Activated B cell treated with CpG ODN at 0.5 μM for 24 hours (primary cell): ENCODE results near the gene PHLPP2. TPM values are rescaled to one million over a fixed set of nuclear protein-coding genes. Genes with fewer than 3 reads are reported as not detected.

Experiments
- ATAC-seq: fragments of 200-7000 bp; cut with Tn5 transposase; one replicate; pipeline ENCODE4 v1.10.0; 2021; ENCODE audit warnings: low read depth, mild to moderate bottlenecking, moderate library complexity
- CTCF ChIA-PET: fragments of 350-600 bp; sonication (Branson Sonifier 250); formaldehyde crosslinking; loops from one replicate; lab custom pipeline; 2021; ENCODE audit warnings: antibody characterized with exemption; lab: Charles Lee
- POLR2A ChIA-PET: fragments of 350-600 bp; sonication (Branson Sonifier 250); formaldehyde crosslinking; loops from one replicate; lab custom pipeline; 2021; ENCODE audit warnings: antibody characterized with exemption; lab: Charles Lee
- DNase-seq: peaks from one replicate; pipeline ENCODE4 v3.0.0; 2022
- H3K27ac Mint-ChIP-seq: one replicate; pipeline ENCODE4 v1.8.0; 2020; ENCODE audit warnings: mixed read lengths
- H3K27me3 Mint-ChIP-seq: one replicate; pipeline ENCODE4 v1.8.0; 2021; ENCODE audit warnings: mixed read lengths
- H3K36me3 Mint-ChIP-seq: one replicate; pipeline ENCODE4 v1.8.0; 2021; ENCODE audit warnings: low read depth, mixed read lengths
- H3K4me1 Mint-ChIP-seq: one replicate; pipeline ENCODE4 v1.8.0; 2021; ENCODE audit warnings: mixed read lengths
- H3K4me3 Mint-ChIP-seq: one replicate; pipeline ENCODE4 v1.8.0; 2020; ENCODE audit warnings: mild to moderate bottlenecking, mixed read lengths
- H3K9me3 Mint-ChIP-seq: one replicate; pipeline ENCODE4 v1.8.0; 2020; ENCODE audit warnings: mixed read lengths
- intact Hi-C: fragments of 100-400 bp; cut with micrococcal nuclease; formaldehyde crosslinking; loops from one replicate; pipeline ENCODE4 v1.15.1; 2024
- total RNA-seq: library from RNA; stranded (reverse); gene quantifications from 2 replicates; pipeline ENCODE4 v1.2.3, GENCODE V29; 2022
- TF ChIP-seq, protein P1 (sequence below): fragments of 200-600 bp; IDR thresholded peaks from one replicate; pipeline ENCODE4 v1.8.0; 2022; ENCODE audit warnings: antibody characterized with exemption, mild to moderate bottlenecking

PHLPP2 gene
- total RNA-seq, 1 donor from 2014 or later = 10.0 TPM

DNA sequence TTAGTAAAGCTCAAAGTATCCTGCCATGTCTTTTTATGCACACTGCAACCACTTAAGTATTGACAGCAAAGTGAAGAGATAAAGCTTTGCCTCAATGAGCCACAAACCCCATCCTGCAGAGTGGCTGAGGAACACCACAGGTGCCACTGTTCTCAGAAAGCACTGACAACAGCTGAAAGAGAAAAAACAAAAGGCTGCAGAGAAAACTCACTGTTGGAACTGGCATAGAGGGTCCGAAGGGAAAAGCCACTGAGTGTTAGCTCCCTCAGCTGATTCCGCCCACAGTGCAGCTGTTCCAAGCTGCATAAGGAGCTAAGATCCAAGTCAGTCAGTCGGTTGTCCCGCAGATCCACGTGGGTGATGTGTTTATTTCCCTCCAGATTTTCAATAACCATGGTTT lies 48.3 kb downstream of the PHLPP2 start:
- POLR2A ChIA-PET = interaction anchor here (0.6 kb wide), 1 partner anchor 16 kb away, joined by 8 read pairs; no protein-coding TSS in a partner anchor

DNA sequence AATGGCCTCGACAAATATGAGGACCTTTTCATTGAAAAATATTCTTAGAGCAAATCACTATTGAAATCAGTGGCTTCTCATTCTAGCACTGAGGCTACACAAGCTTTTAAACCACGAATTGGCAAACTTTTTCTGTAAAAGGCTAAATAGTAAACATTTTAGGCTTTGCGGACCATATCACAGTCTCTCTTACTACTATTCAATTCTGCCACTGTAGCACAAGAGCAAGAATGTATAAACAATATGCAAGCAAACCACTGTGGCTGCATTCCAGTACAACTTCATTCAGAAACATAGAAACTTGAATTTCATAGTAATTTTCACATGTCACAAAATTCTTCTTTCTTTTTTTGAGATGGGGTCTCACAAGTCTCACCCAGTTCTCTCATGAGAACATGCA lies 49.1 kb downstream of the PHLPP2 start:
- TF ChIP-seq, protein P1, sequence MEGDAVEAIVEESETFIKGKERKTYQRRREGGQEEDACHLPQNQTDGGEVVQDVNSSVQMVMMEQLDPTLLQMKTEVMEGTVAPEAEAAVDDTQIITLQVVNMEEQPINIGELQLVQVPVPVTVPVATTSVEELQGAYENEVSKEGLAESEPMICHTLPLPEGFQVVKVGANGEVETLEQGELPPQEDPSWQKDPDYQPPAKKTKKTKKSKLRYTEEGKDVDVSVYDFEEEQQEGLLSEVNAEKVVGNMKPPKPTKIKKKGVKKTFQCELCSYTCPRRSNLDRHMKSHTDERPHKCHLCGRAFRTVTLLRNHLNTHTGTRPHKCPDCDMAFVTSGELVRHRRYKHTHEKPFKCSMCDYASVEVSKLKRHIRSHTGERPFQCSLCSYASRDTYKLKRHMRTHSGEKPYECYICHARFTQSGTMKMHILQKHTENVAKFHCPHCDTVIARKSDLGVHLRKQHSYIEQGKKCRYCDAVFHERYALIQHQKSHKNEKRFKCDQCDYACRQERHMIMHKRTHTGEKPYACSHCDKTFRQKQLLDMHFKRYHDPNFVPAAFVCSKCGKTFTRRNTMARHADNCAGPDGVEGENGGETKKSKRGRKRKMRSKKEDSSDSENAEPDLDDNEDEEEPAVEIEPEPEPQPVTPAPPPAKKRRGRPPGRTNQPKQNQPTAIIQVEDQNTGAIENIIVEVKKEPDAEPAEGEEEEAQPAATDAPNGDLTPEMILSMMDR = no peak
- DNase-seq = no peak
- ChIA-PET CTCF (no interaction called here), POLR2A (interaction anchor here (0.6 kb wide), 2 partner anchors 15 to 105 kb away, joined by 3 to 8 read pairs; no protein-coding TSS in a partner anchor)
- H3K27me3 Mint-ChIP-seq = no peaks in the 10 kb centered on the region
- H3K36me3 Mint-ChIP-seq = peaks cover 79% of the 10 kb centered on the region
- no peak for ATAC-seq
- H3K4me3 Mint-ChIP-seq = no peak overlapping the region
- intact Hi-C loops = no loop called here
- H3K9me3 Mint-ChIP-seq = no peaks in the 10 kb centered on the region
- H3K27ac Mint-ChIP-seq = no peak overlapping the region
- no peaks in the 10 kb centered on the region for H3K4me1 Mint-ChIP-seq

More for the DNA sequence above, 48.3 kb downstream of the PHLPP2 start:
- H3K4me1 Mint-ChIP-seq = no peaks in the 10 kb centered on the region
- DNase-seq = no peak
- H3K27ac Mint-ChIP-seq = no peak overlapping the region
- peaks cover 77% of the 10 kb centered on the region for H3K36me3 Mint-ChIP-seq
- CTCF ChIA-PET = interaction anchor here (0.6 kb wide), 1 partner anchor 1124 kb away, joined by 3 read pairs; no protein-coding TSS in a partner anchor
- no peak for ATAC-seq
- no peaks in the 10 kb centered on the region for H3K27me3 Mint-ChIP-seq
- intact Hi-C loops = no loop called here
- H3K9me3 Mint-ChIP-seq = no peaks in the 10 kb centered on the region
- TF ChIP-seq, protein P1 = no peak
- H3K4me3 Mint-ChIP-seq = no peak overlapping the region

DNA sequence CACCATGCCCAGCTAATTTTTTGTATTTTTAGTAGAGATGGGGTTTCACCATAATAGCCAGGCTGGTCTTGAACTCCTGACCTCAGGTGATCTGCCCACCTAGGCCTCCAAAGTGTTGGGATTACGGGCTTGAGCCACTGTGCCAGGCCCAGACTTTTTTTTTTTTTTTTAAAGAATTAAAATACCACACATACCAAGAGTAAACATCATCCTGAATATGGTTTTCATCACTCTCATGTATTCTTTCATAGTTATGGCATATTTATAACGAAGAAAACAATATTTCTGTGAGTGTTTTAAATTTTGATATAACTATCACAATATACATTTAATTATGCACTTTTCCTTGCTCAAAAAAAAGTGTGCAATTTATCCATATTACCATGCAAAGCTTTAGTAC lies 50.3 kb downstream of the PHLPP2 start:
- intact Hi-C loops = no loop called here
- H3K4me1 Mint-ChIP-seq = no peaks in the 10 kb centered on the region
- no peaks in the 10 kb centered on the region for H3K27me3 Mint-ChIP-seq
- peaks cover 81% of the 10 kb centered on the region for H3K36me3 Mint-ChIP-seq
- ChIA-PET CTCF (interaction anchor here (0.8 kb wide), 1 partner anchor 287 kb away, joined by 3 read pairs; no protein-coding TSS in a partner anchor), POLR2A (no interaction called here)
- no peak overlapping the region for H3K27ac Mint-ChIP-seq
- TF ChIP-seq, protein P1 = no peak
- DNase-seq (no peak), ATAC-seq (no peak)
- no peak overlapping the region for H3K4me3 Mint-ChIP-seq
- H3K9me3 Mint-ChIP-seq = no peaks in the 10 kb centered on the region

DNA sequence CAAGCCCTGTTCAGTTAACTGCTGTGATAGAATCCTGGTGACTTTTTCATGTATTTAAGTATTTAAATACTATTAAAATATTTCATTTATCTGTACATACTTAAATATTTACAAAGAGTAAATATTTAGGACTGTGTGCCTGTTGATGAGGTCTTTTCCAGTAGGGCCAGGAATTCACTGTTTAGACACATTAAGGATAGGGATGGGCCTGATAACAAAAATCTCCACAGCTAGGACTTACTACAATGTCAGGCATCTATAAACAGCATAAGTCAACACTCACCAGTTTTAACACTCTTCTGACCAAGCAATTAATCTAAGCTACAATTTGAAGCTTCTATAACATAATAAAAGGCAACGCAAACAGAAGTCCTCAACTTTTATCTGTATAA lies 50.9 kb downstream of the PHLPP2 start:
- DNase-seq (no peak), ATAC-seq (no peak)
- H3K9me3 Mint-ChIP-seq = no peaks in the 10 kb centered on the region
- CTCF ChIA-PET = interaction anchor here (0.8 kb wide), 1 partner anchor 288 kb away, joined by 3 read pairs; no protein-coding TSS in a partner anchor
- TF ChIP-seq, protein P1 = no peak
- H3K36me3 Mint-ChIP-seq = peaks cover 81% of the 10 kb centered on the region
- no peak overlapping the region for H3K4me3 Mint-ChIP-seq
- no peak overlapping the region for H3K27ac Mint-ChIP-seq
- intact Hi-C loops = no loop called here
- H3K27me3 Mint-ChIP-seq = no peaks in the 10 kb centered on the region
- POLR2A ChIA-PET = no interaction called here
- H3K4me1 Mint-ChIP-seq = no peaks in the 10 kb centered on the region

DNA sequence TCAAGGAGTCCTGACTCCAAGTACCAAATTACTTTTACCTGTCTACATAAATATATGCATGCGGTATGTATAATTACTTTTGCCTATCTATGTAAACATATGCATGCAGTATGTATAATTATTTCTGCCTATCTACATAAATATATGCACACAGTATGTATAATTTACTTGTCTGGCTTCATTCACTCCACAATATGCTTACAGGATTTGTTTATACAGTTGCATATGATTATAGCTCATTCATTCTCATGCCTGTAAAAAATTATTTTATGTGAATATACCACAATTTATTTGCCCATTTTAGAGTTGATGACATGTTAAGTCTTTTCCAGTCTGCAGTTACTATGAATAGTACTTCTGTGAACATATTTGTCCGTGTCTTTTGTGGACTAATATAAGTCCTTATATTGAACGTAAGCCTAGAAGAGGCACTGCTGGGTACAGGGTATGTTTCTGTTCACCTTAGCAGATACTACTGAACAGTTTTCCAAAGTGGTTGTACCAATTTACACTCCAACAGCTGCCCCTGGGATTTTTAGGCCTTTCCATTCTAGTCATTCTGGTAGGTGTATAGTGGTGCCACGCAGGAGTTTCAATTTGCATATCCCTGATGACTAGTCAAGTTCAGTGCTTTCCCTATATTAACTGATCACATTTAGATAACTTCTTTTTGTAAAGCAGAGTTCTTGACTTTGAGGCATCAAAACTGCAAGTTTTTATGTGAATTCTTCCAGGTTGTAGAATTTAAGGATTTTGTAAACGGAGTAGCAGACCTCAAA lies 51.5 kb downstream of the PHLPP2 start:
- Mint-ChIP-seq H3K4me1 (no peaks in the 10 kb centered on the region), H3K27ac (no peak overlapping the region), H3K4me3 (no peak overlapping the region), H3K36me3 (peaks cover 78% of the 10 kb centered on the region), H3K9me3 (no peaks in the 10 kb centered on the region), H3K27me3 (no peaks in the 10 kb centered on the region)
- ATAC-seq (no peak), DNase-seq (no peak)
- ChIA-PET CTCF (no interaction called here), POLR2A (no interaction called here)
- TF ChIP-seq, protein P1 = no peak
- intact Hi-C loops = no loop called here
